Thymus (tissue), 11 donors: ENCODE measurements around the gene RFX2. TPM values are rescaled to one million over a fixed set of nuclear protein-coding genes. Genes with fewer than 3 reads are reported as not detected.
"Not testable (repeated sequence)": the region's sequence is repeated elsewhere in the genome, so short reads cannot be mapped to it uniquely, and the experiment has no call there.

Experiments used
- DNase-seq, 9 donors: peaks; one replicate each; pipeline ENCODE4 v3.0.0-alpha.2; 2013; ENCODE audit warnings: low spot score in 9 of 9, low read depth in 6 of 9, missing footprints in 1 of 9
- H3K27ac ChIP-seq, 2 donors: one replicate each; pipeline ENCODE4 v1.5.1; 2013; ENCODE audit warnings: control low read depth in 1 of 2, low read depth in 1 of 2, low read length in 1 of 2, mild to moderate bottlenecking in 1 of 2, moderate library complexity in 1 of 2
- H3K27me3 ChIP-seq, 2 donors: one replicate each; pipeline ENCODE4 v1.5.1; 2013; ENCODE audit warnings: low read length in 1 of 2; ENCODE audit not compliant: control insufficient read depth in 2 of 2, insufficient read depth in 1 of 2
- H3K36me3 ChIP-seq, 2 donors: one replicate each; pipeline ENCODE4 v1.5.1; 2013; ENCODE audit warnings: low read length in 1 of 2, mild to moderate bottlenecking in 1 of 2, moderate library complexity in 1 of 2; ENCODE audit not compliant: control insufficient read depth in 2 of 2, insufficient read depth in 2 of 2
- H3K4me1 ChIP-seq, 2 donors: one replicate each; pipeline ENCODE4 v1.5.1; 2013; ENCODE audit warnings: low read length in 2 of 2; ENCODE audit not compliant: control insufficient read depth in 2 of 2, insufficient read depth in 2 of 2
- H3K4me3 ChIP-seq, 2 donors: one replicate each; pipeline ENCODE4 v1.5.1; 2013; ENCODE audit warnings: low read length in 2 of 2, control low read depth in 1 of 2, mild to moderate bottlenecking in 1 of 2
- H3K9me3 ChIP-seq, 2 donors: one replicate each; pipeline ENCODE4 v1.5.1; 2013; ENCODE audit warnings: low read length in 1 of 2, mild to moderate bottlenecking in 1 of 2; ENCODE audit not compliant: control insufficient read depth in 2 of 2, insufficient read depth in 1 of 2
- WGBS: extraction: QIAGEN DNeasy Blood & Tissue Kit; methylation state at CpG from one replicate; pipeline ENCODE4 v1.1.7; 2013; 5-methylcytosine and 5-hydroxymethylcytosine counted together
- polyA plus RNA-seq: library from polyadenylated mRNA; stranded (reverse); fragments of 200-250 nt; gene quantifications from one replicate; pipeline ENCODE4 v1.2.3, GENCODE V29; 2013
- total RNA-seq: library from RNA; stranded (reverse); fragments of 120-200 nt; gene quantifications from one replicate; pipeline ENCODE4 v1.2.4, GENCODE V29; 2013
- donor health status: healthy.

The RFX2 gene
- total and polyA plus RNA-seq, 2 donors, result 3.4 to 4.6 TPM

- Histone ChIP-seq H3K9me3 (peaks cover 0 to 12% of the 10 kb centered on the region in 2 donors), H3K27ac (peak overlapping the region in 1 of 2 donors; percentile 23), H3K4me3 (no peak overlapping the region), H3K36me3 (peaks cover 0 to 35% of the 10 kb centered on the region in 2 donors), H3K4me1 (peaks cover 0 to 18% of the 10 kb centered on the region in 2 donors), H3K27me3 (no peaks in the 10 kb centered on the region)
- WGBS, result 90% methylated on average over 11 of the region's 11 CpGs
- DNase-seq, result no peak
Measured at GRCh38 chr19:5992756-5993155, 117.5 kb downstream of the RFX2 start.

- no peak overlapping the region for H3K27ac ChIP-seq
- peaks cover 0 to 12% of the 10 kb centered on the region in 2 donors for H3K9me3 ChIP-seq
- DNase-seq, result no peak
- no peaks in the 10 kb centered on the region for H3K27me3 ChIP-seq
- peaks cover 3 to 22% of the 10 kb centered on the region in 2 donors for H3K4me1 ChIP-seq
- H3K4me3 ChIP-seq, result no peak overlapping the region
- 98% methylated on average over 8 of the region's 8 CpGs for WGBS
- peaks cover 0 to 27% of the 10 kb centered on the region in 2 donors for H3K36me3 ChIP-seq
Measured at GRCh38 chr19:5991244-5991838, 119.0 kb downstream of the RFX2 start.

GRCh38 chr19:5990289-5990797 is 120.0 kb downstream of the RFX2 start:
- no peak overlapping the region for H3K4me3 ChIP-seq
- no peaks in the 10 kb centered on the region for H3K27me3 ChIP-seq
- no peak for DNase-seq
- H3K27ac ChIP-seq, result no peak overlapping the region
- 95% methylated on average over 17 of the region's 17 CpGs for WGBS
- H3K9me3 ChIP-seq, result peaks cover 0 to 12% of the 10 kb centered on the region in 2 donors
- peaks cover 0 to 22% of the 10 kb centered on the region in 2 donors for H3K36me3 ChIP-seq
- peaks cover 3 to 22% of the 10 kb centered on the region in 2 donors for H3K4me1 ChIP-seq

- Histone ChIP-seq H3K36me3 (peaks cover 0 to 18% of the 10 kb centered on the region in 2 donors), H3K27ac (no peak overlapping the region), H3K27me3 (no peaks in the 10 kb centered on the region), H3K9me3 (peaks cover 0 to 12% of the 10 kb centered on the region in 2 donors), H3K4me3 (no peak overlapping the region), H3K4me1 (peaks cover 6 to 28% of the 10 kb centered on the region in 2 donors)
- no peak for DNase-seq
- 88% methylated on average over 8 of the region's 8 CpGs for WGBS
Measured at GRCh38 chr19:5989388-5990074, 120.8 kb downstream of the RFX2 start.

GRCh38 chr19:5988517-5989387 is 121.5 kb downstream of the RFX2 start:
- 95% methylated on average over 8 of the region's 8 CpGs for WGBS
- H3K27me3 ChIP-seq, result no peaks in the 10 kb centered on the region
- H3K4me1 ChIP-seq, result peaks cover 8 to 30% of the 10 kb centered on the region in 2 donors
- H3K36me3 ChIP-seq, result peaks cover 0 to 10% of the 10 kb centered on the region in 2 donors
- H3K9me3 ChIP-seq, result peaks cover 0 to 12% of the 10 kb centered on the region in 2 donors
- no peak overlapping the region for H3K27ac ChIP-seq
- DNase-seq, result no peak
- no peak overlapping the region for H3K4me3 ChIP-seq

- peak overlapping the region; percentile 30 to 49 for H3K4me3 ChIP-seq
- peak; percentile 44 to 84 (median 68) for DNase-seq
- H3K4me1 ChIP-seq, result peaks cover 12 to 28% of the 10 kb centered on the region in 2 donors
- 37% methylated on average over 17 of the region's 17 CpGs for WGBS
- no peaks in the 10 kb centered on the region for H3K27me3 ChIP-seq
- no peaks in the 10 kb centered on the region for H3K36me3 ChIP-seq
- peaks cover 0 to 12% of the 10 kb centered on the region in 2 donors for H3K9me3 ChIP-seq
- H3K27ac ChIP-seq, result peak overlapping the region in 1 of 2 donors; percentile 20
Measured at GRCh38 chr19:5987077-5987818, 123.1 kb downstream of the RFX2 start.

GRCh38 chr19:5985837-5986236 is 124.5 kb downstream of the RFX2 start:
- not testable (repeated sequence) for H3K36me3 ChIP-seq
- H3K4me1 ChIP-seq, result peaks cover 12 to 28% of the 10 kb centered on the region in 2 donors

GRCh38 chr19:5985098-5985783 is 125.1 kb downstream of the RFX2 start:
- 98% methylated on average over 12 of the region's 12 CpGs for WGBS
- DNase-seq, result no peak
- no peaks in the 10 kb centered on the region for H3K36me3 ChIP-seq
- no peak overlapping the region for H3K27ac ChIP-seq
- peaks cover 12 to 28% of the 10 kb centered on the region in 2 donors for H3K4me1 ChIP-seq
- H3K9me3 ChIP-seq, result peaks cover 0 to 2% of the 10 kb centered on the region in 2 donors
- H3K4me3 ChIP-seq, result no peak overlapping the region
- H3K27me3 ChIP-seq, result no peaks in the 10 kb centered on the region

More at GRCh38 chr19:5985837-5986236, 124.5 kb downstream of the RFX2 start:
- not testable (repeated sequence) for H3K27ac ChIP-seq, H3K4me3 ChIP-seq, H3K27me3 ChIP-seq, H3K9me3 ChIP-seq, DNase-seq
- WGBS, result 96% methylated on average over 5 of the region's 5 CpGs
